HL-60/S4 treated with retinoic acid at 250 ng/mL for 4 days and 3 days (cell line): ENCODE data around the gene PPM1J.

Experiments
- in situ Hi-C: fragments of 300-500 bp; cut with MboI; formaldehyde crosslinking; loops from 2 replicates; pipeline ENCODE4 v1.7.0; 2022; ENCODE audit warnings: low sequenced_read_pairs

The PPM1J gene

DNA sequence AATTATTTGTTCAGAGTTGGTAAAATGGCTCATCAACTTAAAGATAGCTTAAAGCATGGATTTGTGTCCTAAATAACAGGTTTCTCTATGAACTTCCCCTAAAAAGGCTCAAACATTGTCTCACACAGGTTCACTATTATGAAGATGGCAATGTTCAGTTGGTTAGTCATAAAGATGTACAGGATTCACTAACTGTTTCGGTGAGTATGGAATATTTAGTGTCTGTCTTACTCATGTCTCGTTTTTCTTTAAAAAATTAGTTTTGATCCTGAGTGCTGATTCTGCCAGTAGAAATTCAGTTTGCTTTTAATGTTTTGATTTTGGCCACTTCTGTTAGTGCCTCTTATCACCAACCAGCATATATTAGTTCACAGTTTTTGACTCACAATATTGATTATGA is 48.2 kb downstream of the PPM1J start:
- in situ Hi-C loops: no loop called here

GRCh38 chr1:112665857-112666256 is 49.3 kb downstream of the PPM1J start:
- in situ Hi-C loops: no loop called here
